Neutrophil (primary cell): Measurements from ENCODE around the gene MYLK4.

Experiments used
- H3K27ac ChIP-seq: fragments of 200-600 bp; sonication (generic); 2 replicates; pipeline ENCODE4 v1.5.1; 2016; ENCODE audit warnings: mild to moderate bottlenecking, moderate library complexity
- H3K27me3 ChIP-seq: fragments of 200-600 bp; sonication (generic); 2 replicates; pipeline ENCODE4 v1.6.0; 2016; ENCODE audit warnings: mild to moderate bottlenecking
- H3K36me3 ChIP-seq: fragments of 200-600 bp; sonication (generic); 2 replicates; pipeline ENCODE4 v1.5.1; 2017
- H3K4me1 ChIP-seq, 2 experiments: fragments of 200-600 bp in 1 of 2; sonication (generic) in 1 of 2; 1 replicate in 1 of 2; 2 replicates in 1 of 2; pipeline versions ENCODE4 v1.5.1 to v1.6.1; 2013 to 2016; ENCODE audit warnings: low read depth in 1 of 2, low read length in 1 of 2, mild to moderate bottlenecking in 1 of 2, moderate library complexity in 1 of 2; ENCODE audit not compliant: control insufficient read depth in 1 of 2, insufficient read depth in 1 of 2
- H3K4me3 ChIP-seq, 2 experiments: fragments of 200-600 bp in 1 of 2; sonication (generic) in 1 of 2; 1 replicate in 1 of 2; 2 replicates in 1 of 2; pipeline ENCODE4 v1.5.1; 2013 to 2016; ENCODE audit warnings: low read depth in 1 of 2, low read length in 1 of 2, mild to moderate bottlenecking in 1 of 2, moderate library complexity in 1 of 2
- H3K9me3 ChIP-seq: fragments of 200-600 bp; sonication (generic); 2 replicates; pipeline ENCODE4 v1.5.1; 2016
- TF ChIP-seq, protein P1 (sequence below): fragments of 200-600 bp; sonication (generic); IDR thresholded peaks from 2 replicates; pipeline ENCODE4 v1.5.1; 2016; ENCODE audit warnings: antibody characterized with exemption

MYLK4 gene

GRCh38 chr6:2617729-2618128 is 133.0 kb downstream of the MYLK4 start:
- Histone ChIP-seq H3K27me3 (no peaks in the 10 kb centered on the region), H3K4me3 (no peak overlapping the region), H3K4me1 (no peaks in the 10 kb centered on the region), H3K27ac (no peak overlapping the region), H3K9me3 (no peaks in the 10 kb centered on the region), H3K36me3 (no peaks in the 10 kb centered on the region)
- TF ChIP-seq, protein P1, sequence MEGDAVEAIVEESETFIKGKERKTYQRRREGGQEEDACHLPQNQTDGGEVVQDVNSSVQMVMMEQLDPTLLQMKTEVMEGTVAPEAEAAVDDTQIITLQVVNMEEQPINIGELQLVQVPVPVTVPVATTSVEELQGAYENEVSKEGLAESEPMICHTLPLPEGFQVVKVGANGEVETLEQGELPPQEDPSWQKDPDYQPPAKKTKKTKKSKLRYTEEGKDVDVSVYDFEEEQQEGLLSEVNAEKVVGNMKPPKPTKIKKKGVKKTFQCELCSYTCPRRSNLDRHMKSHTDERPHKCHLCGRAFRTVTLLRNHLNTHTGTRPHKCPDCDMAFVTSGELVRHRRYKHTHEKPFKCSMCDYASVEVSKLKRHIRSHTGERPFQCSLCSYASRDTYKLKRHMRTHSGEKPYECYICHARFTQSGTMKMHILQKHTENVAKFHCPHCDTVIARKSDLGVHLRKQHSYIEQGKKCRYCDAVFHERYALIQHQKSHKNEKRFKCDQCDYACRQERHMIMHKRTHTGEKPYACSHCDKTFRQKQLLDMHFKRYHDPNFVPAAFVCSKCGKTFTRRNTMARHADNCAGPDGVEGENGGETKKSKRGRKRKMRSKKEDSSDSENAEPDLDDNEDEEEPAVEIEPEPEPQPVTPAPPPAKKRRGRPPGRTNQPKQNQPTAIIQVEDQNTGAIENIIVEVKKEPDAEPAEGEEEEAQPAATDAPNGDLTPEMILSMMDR = no peak

DNA sequence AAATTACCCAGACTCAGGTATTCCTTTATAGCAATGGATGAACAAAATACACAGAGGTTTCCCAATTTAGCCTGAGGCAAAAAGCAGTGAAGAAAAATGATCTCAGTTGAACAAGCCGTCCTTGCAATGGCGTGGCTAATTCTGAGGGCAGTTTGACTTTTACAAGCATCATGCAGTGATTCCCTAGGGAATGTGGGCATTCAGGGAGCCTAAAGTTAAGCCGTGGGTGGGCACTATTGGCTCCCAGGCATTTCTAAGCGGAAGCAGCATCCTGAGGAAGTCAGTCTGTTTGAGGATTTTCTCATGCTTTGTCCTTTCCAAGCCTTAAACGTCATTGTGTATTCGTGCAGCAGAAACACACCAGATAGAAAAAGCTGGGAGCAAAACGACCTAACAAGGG is 133.9 kb downstream of the MYLK4 start:
- Histone ChIP-seq H3K9me3 (no peaks in the 10 kb centered on the region), H3K27ac (no peak overlapping the region), H3K4me1 (no peaks in the 10 kb centered on the region), H3K36me3 (no peaks in the 10 kb centered on the region), H3K27me3 (no peaks in the 10 kb centered on the region), H3K4me3 (no peak overlapping the region)
- TF ChIP-seq, protein P1 = no peak

DNA sequence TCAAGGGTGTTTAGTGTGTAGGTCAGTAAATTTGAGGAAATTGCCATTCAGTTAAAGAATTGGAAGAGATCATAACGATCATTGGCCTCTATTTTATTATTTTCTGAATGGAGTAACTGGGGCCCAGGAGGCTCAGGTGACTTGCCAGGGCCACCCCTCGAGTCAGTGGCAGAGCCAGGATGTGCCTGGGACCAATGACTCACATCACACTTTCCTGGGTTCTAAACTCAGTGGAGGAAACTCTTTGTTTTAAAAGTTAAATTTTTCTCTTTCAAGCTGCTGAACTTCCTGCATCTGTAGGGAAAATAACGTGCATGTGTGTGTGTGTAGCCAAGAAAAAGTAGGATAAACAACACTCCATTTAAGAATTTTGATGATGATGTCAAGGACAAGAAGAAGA is 135.5 kb downstream of the MYLK4 start:
- Histone ChIP-seq H3K4me1 (no peaks in the 10 kb centered on the region), H3K27me3 (no peaks in the 10 kb centered on the region), H3K36me3 (no peaks in the 10 kb centered on the region), H3K4me3 (no peak overlapping the region), H3K27ac (no peak overlapping the region), H3K9me3 (no peaks in the 10 kb centered on the region)
- TF ChIP-seq, protein P1 = no peak

DNA sequence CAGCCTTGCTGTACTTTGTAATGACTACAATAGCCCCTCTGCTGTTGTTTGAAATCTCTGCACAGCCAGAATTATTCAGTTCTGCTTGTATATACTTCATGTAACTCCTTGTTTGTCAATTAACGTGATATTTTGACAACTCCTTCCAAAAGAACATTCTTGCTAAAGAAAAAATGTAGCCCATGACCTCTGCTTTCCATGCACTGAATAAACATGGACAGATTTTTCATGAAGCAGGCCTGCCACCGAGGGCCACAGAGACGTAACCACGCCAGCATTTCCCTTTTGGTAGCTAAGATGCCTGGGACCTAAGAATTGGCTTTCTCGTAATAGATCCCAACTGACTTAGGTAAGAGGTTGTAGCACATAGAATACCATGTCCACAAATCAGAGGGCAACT is 135.9 kb downstream of the MYLK4 start:
- H3K36me3 ChIP-seq = no peaks in the 10 kb centered on the region

GRCh38 chr6:2614155-2614554 is 136.6 kb downstream of the MYLK4 start:
- Histone ChIP-seq H3K9me3 (no peaks in the 10 kb centered on the region), H3K4me3 (no peak overlapping the region), H3K27me3 (no peaks in the 10 kb centered on the region), H3K27ac (no peak overlapping the region), H3K4me1 (no peaks in the 10 kb centered on the region), H3K36me3 (no peaks in the 10 kb centered on the region)
- TF ChIP-seq, protein P1 = no peak

More for the DNA sequence above, 135.9 kb downstream of the MYLK4 start:
- TF ChIP-seq, protein P1 = no peak
- H3K27me3 ChIP-seq = no peaks in the 10 kb centered on the region
- H3K9me3 ChIP-seq = no peaks in the 10 kb centered on the region
- no peaks in the 10 kb centered on the region for H3K4me1 ChIP-seq
- no peak overlapping the region for H3K27ac ChIP-seq
- no peak overlapping the region for H3K4me3 ChIP-seq
